Neuronal stem cell (in vitro differentiated cells): Measurements from ENCODE around the gene RPRD2.

ENCODE experiments used
- DNase-seq: peaks from one replicate; pipeline ENCODE4 v3.0.0-alpha.2; 2013; ENCODE audit warnings: low spot score
- H2AFZ ChIP-seq: one replicate; pipeline ENCODE4 v1.6.1; 2013; ENCODE audit warnings: mild to moderate bottlenecking, low read length, inconsistent platforms
- H2AK5ac ChIP-seq: 2 replicates; pipeline ENCODE4 v1.6.1; 2013; ENCODE audit warnings: low read depth, mild to moderate bottlenecking, inconsistent platforms, low read length, moderate library complexity, mixed read lengths
- H2BK120ac ChIP-seq: 2 replicates; pipeline ENCODE4 v1.6.1; 2013; ENCODE audit warnings: low read depth, mild to moderate bottlenecking, inconsistent platforms, low read length, moderate library complexity, mixed read lengths
- H2BK12ac ChIP-seq: one replicate; pipeline ENCODE4 v1.6.1; 2013; ENCODE audit warnings: low read length, inconsistent platforms
- H2BK15ac ChIP-seq: 2 replicates; pipeline ENCODE4 v1.6.1; 2013; ENCODE audit warnings: mild to moderate bottlenecking, low read length, inconsistent platforms, mixed read lengths
- H2BK5ac ChIP-seq: one replicate; pipeline ENCODE4 v1.6.1; 2013; ENCODE audit warnings: inconsistent platforms, mild to moderate bottlenecking, low read length, moderate library complexity
- H3K14ac ChIP-seq: one replicate; pipeline ENCODE4 v1.6.1; 2013; ENCODE audit warnings: low read length, inconsistent platforms
- H3K18ac ChIP-seq: 2 replicates; pipeline ENCODE4 v1.6.1; 2013; ENCODE audit warnings: low read length, inconsistent platforms
- H3K23ac ChIP-seq: 2 replicates; pipeline ENCODE4 v1.6.1; 2013; ENCODE audit warnings: low read depth, mild to moderate bottlenecking, mixed read lengths, low read length, inconsistent platforms; ENCODE audit not compliant: poor library complexity
- H3K27ac ChIP-seq: replicated peaks from 3 replicates; pipeline ENCODE4 v1.5.1; 2013; ENCODE audit warnings: low read length, inconsistent platforms
- H3K27me3 ChIP-seq, 3 experiments: 2 replicates each; pipeline ENCODE4 v1.6.1; 2013; ENCODE audit warnings: low read length in 3 of 3, mild to moderate bottlenecking in 2 of 3, inconsistent platforms in 1 of 3, low read depth in 1 of 3, mixed read lengths in 1 of 3, moderate library complexity in 1 of 3; ENCODE audit not compliant: control insufficient read depth in 3 of 3, insufficient read depth in 3 of 3
- H3K36me3 ChIP-seq, 2 donors: replicated peaks in 1 of 2; 2 replicates each; pipeline ENCODE4 v1.6.1; 2013; ENCODE audit warnings: low read length in 2 of 2; ENCODE audit not compliant: control insufficient read depth in 2 of 2, insufficient read depth in 2 of 2
- H3K4ac ChIP-seq: 2 replicates; pipeline ENCODE4 v1.6.1; 2013; ENCODE audit warnings: inconsistent platforms, mild to moderate bottlenecking, low read length, moderate library complexity
- H3K4me1 ChIP-seq, 2 donors: 1 replicate in 1 of 2; 2 replicates in 1 of 2; pipeline ENCODE4 v1.6.1; 2013; ENCODE audit warnings: low read length in 2 of 2, low read depth in 1 of 2; ENCODE audit not compliant: control insufficient read depth in 2 of 2, insufficient read depth in 1 of 2
- H3K4me2 ChIP-seq: one replicate; pipeline ENCODE4 v1.6.1; 2013; ENCODE audit warnings: mild to moderate bottlenecking, low read length, inconsistent platforms; ENCODE audit not compliant: insufficient read depth, poor library complexity, severe bottlenecking
- H3K4me3 ChIP-seq, 2 donors: 2 replicates each; pipeline ENCODE4 v1.5.1; 2013; ENCODE audit warnings: low read length in 2 of 2, mild to moderate bottlenecking in 2 of 2, inconsistent platforms in 1 of 2, moderate library complexity in 1 of 2
- H3K79me1 ChIP-seq: one replicate; pipeline ENCODE4 v1.6.1; 2013; ENCODE audit warnings: low read depth, mild to moderate bottlenecking, inconsistent platforms, low read length, moderate library complexity
- H3K9ac ChIP-seq: one replicate; pipeline ENCODE4 v1.6.1; 2013; ENCODE audit warnings: mild to moderate bottlenecking, low read depth, low read length, inconsistent platforms; ENCODE audit not compliant: poor library complexity
- H3K9me3 ChIP-seq, 2 donors: replicated peaks in 1 of 2; 2 replicates each; pipeline versions ENCODE3 to v1.6.1; 2013; ENCODE audit warnings: low read length in 2 of 2, mild to moderate bottlenecking in 2 of 2, inconsistent platforms in 1 of 2, low read depth in 1 of 2, mixed read lengths in 1 of 2, moderate library complexity in 1 of 2; ENCODE audit not compliant: control insufficient read depth in 2 of 2, insufficient read depth in 1 of 2
- H4K8ac ChIP-seq: one replicate; pipeline ENCODE4 v1.6.1; 2013; ENCODE audit warnings: low read depth, mild to moderate bottlenecking, inconsistent platforms, low read length, moderate library complexity
- H4K91ac ChIP-seq: one replicate; pipeline ENCODE4 v1.6.1; 2013; ENCODE audit warnings: low read length, low read depth, mild to moderate bottlenecking, inconsistent platforms; ENCODE audit not compliant: poor library complexity
- WGBS, 2 donors: extraction: QIAGEN DNeasy Blood & Tissue Kit; methylation state at CpG; one replicate each; pipeline ENCODE4 v1.1.7; 2013; ENCODE audit warnings: missing lambda C conversion rate in 2 of 2, mixed read lengths in 1 of 2; ENCODE audit not compliant: insufficient read length in 2 of 2, insufficient replicate concordance in 1 of 2; ENCODE audit errors: extremely low coverage in 2 of 2; 5-methylcytosine and 5-hydroxymethylcytosine counted together

Gene RPRD2

GRCh38 chr1:150511551-150511950 is 147.6 kb downstream of the RPRD2 start:
- Histone ChIP-seq H3K79me1 (no peaks in the 10 kb centered on the region), H3K4me3 (no peak overlapping the region), H3K14ac (no peak overlapping the region), H3K36me3 (peaks cover 8 to 27% of the 10 kb centered on the region in 2 donors), H3K27me3 (no peaks in the 10 kb centered on the region), H3K9me3 (no peaks in the 10 kb centered on the region), H3K4ac (no peak overlapping the region), H2BK15ac (no peak overlapping the region), H4K91ac (no peak overlapping the region), H3K23ac (peak overlapping the region; percentile 51), H3K27ac (no peak overlapping the region), H2AK5ac (peak overlapping the region; percentile 38), H2BK5ac (no peak overlapping the region), H2BK120ac (no peak overlapping the region), H3K4me1 (peaks cover 11 to 27% of the 10 kb centered on the region in 2 donors), H3K18ac (no peak overlapping the region), H2AFZ (no peak overlapping the region), H2BK12ac (no peak overlapping the region), H3K9ac (peak overlapping the region; percentile 38), H3K4me2 (no peak overlapping the region), H4K8ac (no peak overlapping the region)
- DNase-seq = no peak
- WGBS, 2 donors = no CpG with 5 or more reads among the region's 12 CpGs

- H2BK12ac ChIP-seq = no peak overlapping the region
- H3K9ac ChIP-seq = no peak overlapping the region
- H4K91ac ChIP-seq = no peak overlapping the region
- H2BK5ac ChIP-seq = no peak overlapping the region
- H3K4ac ChIP-seq = no peak overlapping the region
- peaks cover 5 to 21% of the 10 kb centered on the region in 2 donors for H3K36me3 ChIP-seq
- peak overlapping the region; percentile 38 for H2AK5ac ChIP-seq
- no peak overlapping the region for H4K8ac ChIP-seq
- no peak for DNase-seq
- H2BK15ac ChIP-seq = no peak overlapping the region
- no peak overlapping the region for H3K4me2 ChIP-seq
- H3K9me3 ChIP-seq = no peaks in the 10 kb centered on the region
- H3K4me3 ChIP-seq = no peak overlapping the region
- H2BK120ac ChIP-seq = no peak overlapping the region
- no peaks in the 10 kb centered on the region for H3K79me1 ChIP-seq
- H3K14ac ChIP-seq = no peak overlapping the region
- H3K18ac ChIP-seq = no peak overlapping the region
- no CpG with 5 or more reads among the region's 17 CpGs for WGBS, 2 donors
- H3K4me1 ChIP-seq = peaks cover 9 to 23% of the 10 kb centered on the region in 2 donors
- H3K27ac ChIP-seq = no peak overlapping the region
- peak overlapping the region; percentile 51 for H3K23ac ChIP-seq
- no peaks in the 10 kb centered on the region for H3K27me3 ChIP-seq
- no peak overlapping the region for H2AFZ ChIP-seq
Measured at GRCh38 chr1:150511985-150512660, 148.2 kb downstream of the RPRD2 start.

GRCh38 chr1:150512846-150513245 is 148.9 kb downstream of the RPRD2 start:
- Histone ChIP-seq H3K4ac (no peak overlapping the region), H3K18ac (no peak overlapping the region), H3K27me3 (no peaks in the 10 kb centered on the region), H2BK15ac (no peak overlapping the region), H2AFZ (no peak overlapping the region), H2BK12ac (no peak overlapping the region), H2BK5ac (no peak overlapping the region), H3K4me2 (no peak overlapping the region), H3K79me1 (no peaks in the 10 kb centered on the region), H2AK5ac (no peak overlapping the region), H3K9ac (no peak overlapping the region), H3K4me3 (no peak overlapping the region), H3K27ac (no peak overlapping the region), H4K91ac (no peak overlapping the region), H4K8ac (no peak overlapping the region), H3K4me1 (peaks cover 6 to 19% of the 10 kb centered on the region in 2 donors), H3K9me3 (no peaks in the 10 kb centered on the region), H3K23ac (no peak overlapping the region), H2BK120ac (no peak overlapping the region), H3K36me3 (peaks cover 5 to 15% of the 10 kb centered on the region in 2 donors), H3K14ac (no peak overlapping the region)
- no peak for DNase-seq
- WGBS, 2 donors = no CpG with 5 or more reads among the region's 2 CpGs

GRCh38 chr1:150513351-150513791 is 149.4 kb downstream of the RPRD2 start:
- Histone ChIP-seq H3K4me1 (peaks cover 2 to 14% of the 10 kb centered on the region in 2 donors), H4K91ac (no peak overlapping the region), H3K18ac (no peak overlapping the region), H3K27me3 (no peaks in the 10 kb centered on the region), H2AFZ (no peak overlapping the region), H3K4me2 (no peak overlapping the region), H3K79me1 (no peaks in the 10 kb centered on the region), H3K27ac (no peak overlapping the region), H4K8ac (no peak overlapping the region), H3K36me3 (peaks cover 5 to 12% of the 10 kb centered on the region in 2 donors), H2BK12ac (no peak overlapping the region), H3K9ac (no peak overlapping the region), H2BK15ac (no peak overlapping the region), H3K9me3 (no peaks in the 10 kb centered on the region), H3K4me3 (no peak overlapping the region), H3K14ac (no peak overlapping the region), H2AK5ac (no peak overlapping the region), H2BK5ac (no peak overlapping the region), H3K23ac (no peak overlapping the region), H3K4ac (no peak overlapping the region), H2BK120ac (no peak overlapping the region)
- no peak for DNase-seq
- no CpG with 5 or more reads among the region's 7 CpGs for WGBS, 2 donors
